ENCODE measurements around the gene ANKRD33B. TPM values are rescaled to one million over a fixed set of nuclear protein-coding genes. Genes with fewer than 3 reads are reported as not detected.

Gene ANKRD33B
- total RNA-seq, 4 donors from 2014 or later: 5.6 to 10.7 (median 8.2) TPM

- TF ChIP-seq CTCF (IDR thresholded peaks at IDR 0.05; ENCODE audit: low read depth): no peak
Observed at GRCh38 chr5:10645146-10645545, 81.3 kb downstream of the ANKRD33B start.

GRCh38 chr5:10645671-10646070 lies 81.8 kb downstream of the ANKRD33B start:
- no peak for TF ChIP-seq CTCF (IDR thresholded peaks at IDR 0.05; ENCODE audit: low read depth)

- TF ChIP-seq CTCF (IDR thresholded peaks at IDR 0.05; ENCODE audit: low read depth): no peak
Observed at GRCh38 chr5:10647640-10648039, 83.8 kb downstream of the ANKRD33B start.

GRCh38 chr5:10648806-10649665 lies 85.2 kb downstream of the ANKRD33B start:
- no peak for TF ChIP-seq CTCF (IDR thresholded peaks at IDR 0.05; ENCODE audit: low read depth)

- TF ChIP-seq CTCF (IDR thresholded peaks at IDR 0.05; ENCODE audit: low read depth): no peak
Observed at GRCh38 chr5:10649666-10650380, 86.0 kb downstream of the ANKRD33B start.

GRCh38 chr5:10652151-10652550 lies 88.3 kb downstream of the ANKRD33B start:
- no peak for TF ChIP-seq CTCF (IDR thresholded peaks at IDR 0.05; ENCODE audit: low read depth)

- no peak for TF ChIP-seq CTCF (IDR thresholded peaks at IDR 0.05; ENCODE audit: low read depth)
Observed at GRCh38 chr5:10652606-10653005, 88.7 kb downstream of the ANKRD33B start.

Data from subcutaneous adipose tissue (tissue), 4 donors.